GM19324 (cell line): ENCODE results near the gene RGL2.

ENCODE experiments used
- ATAC-seq: cut with Tn5 transposase; IDR thresholded peaks from one replicate; pipeline ENCODE4 v1.9.1; 2021; ENCODE audit warnings: mild to moderate bottlenecking, moderate library complexity; ENCODE audit not compliant: unreplicated experiment, low FRiP score

RGL2 gene

GRCh38 chr6:33316603-33317418 is 18.1 kb upstream of the RGL2 start:
- ATAC-seq, result no peak

DNA sequence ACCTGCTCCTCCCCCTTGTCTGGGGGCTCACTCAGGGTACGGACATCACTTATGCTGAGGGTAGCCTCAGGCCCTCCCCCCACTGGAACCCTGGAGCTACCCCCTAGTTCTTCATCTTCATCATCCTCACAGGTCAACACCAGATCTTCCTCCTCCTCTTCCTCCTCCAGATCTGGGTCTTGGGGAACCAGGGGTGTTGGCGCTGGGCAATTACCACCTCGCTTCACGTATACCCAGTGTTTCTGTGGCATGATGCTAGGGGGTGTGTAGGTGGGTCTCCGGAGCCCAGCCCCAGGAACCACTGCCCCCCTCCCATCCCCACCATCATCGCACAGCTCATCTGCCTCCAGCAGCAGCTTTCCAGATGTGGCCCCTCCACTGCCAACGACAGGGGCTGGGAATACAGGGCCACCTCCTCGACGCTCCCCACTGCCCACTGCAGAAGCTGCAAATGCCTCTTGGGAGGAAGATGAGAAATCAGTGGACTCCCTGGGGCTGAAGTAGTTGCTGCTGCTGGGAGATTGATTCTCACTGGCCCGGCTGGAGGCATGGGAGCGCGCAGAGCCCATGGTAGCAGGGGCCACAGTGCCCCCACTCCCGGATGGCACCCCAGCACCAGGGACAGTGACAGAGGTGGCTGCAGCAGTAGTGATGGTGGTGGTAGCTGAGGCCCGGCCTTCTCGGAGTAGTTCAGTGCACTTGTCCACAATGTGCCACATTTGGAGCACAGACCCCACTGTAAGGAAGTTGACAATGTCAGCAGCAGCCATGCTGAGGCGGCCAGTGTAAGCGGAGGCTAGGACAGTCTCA is 17.3 kb upstream of the RGL2 start:
- no peak for ATAC-seq

DNA sequence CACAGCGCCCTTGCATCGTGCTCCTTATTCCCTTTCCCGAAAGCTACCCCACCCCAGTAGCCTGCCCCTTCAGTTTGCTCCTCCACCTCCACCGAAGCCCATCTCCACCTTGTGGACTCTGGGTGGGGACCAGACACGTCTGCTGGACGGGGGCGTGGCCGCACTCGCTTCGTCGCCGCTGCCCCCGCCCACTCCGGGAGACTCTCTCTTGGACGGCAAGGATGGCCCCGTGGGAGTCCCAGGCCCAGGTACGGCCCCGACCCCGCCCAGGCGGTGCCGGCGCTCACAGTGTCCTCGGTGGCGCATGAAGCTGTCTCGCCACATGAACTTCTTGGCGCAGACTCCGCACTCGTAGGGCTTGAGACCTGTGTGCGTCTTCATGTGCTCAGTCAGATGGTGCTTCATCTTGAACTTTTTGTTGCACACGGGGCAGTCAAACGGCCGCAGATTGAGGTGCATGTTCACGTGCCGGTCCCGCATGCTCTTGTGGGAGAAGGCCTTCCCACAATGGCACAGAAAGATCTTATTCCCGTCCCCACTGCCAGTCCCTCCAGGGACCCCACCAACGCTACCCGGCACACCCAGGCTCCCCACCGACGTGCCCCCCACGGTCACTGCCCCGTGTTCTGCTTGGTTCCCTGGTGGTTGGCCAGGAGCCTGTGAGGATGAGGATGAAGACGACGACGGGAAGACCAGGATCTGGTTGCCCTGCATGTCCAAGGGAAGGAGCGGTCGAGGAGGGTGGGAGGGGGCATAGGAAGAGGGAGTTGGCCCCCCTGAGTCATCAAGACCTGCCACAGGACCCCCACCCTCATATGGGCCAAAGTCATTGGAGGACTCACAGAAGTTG is 16.4 kb upstream of the RGL2 start:
- no peak for ATAC-seq

- ATAC-seq, result no peak
Observed at GRCh38 chr6:33314515-33314942, 15.8 kb upstream of the RGL2 start.

DNA sequence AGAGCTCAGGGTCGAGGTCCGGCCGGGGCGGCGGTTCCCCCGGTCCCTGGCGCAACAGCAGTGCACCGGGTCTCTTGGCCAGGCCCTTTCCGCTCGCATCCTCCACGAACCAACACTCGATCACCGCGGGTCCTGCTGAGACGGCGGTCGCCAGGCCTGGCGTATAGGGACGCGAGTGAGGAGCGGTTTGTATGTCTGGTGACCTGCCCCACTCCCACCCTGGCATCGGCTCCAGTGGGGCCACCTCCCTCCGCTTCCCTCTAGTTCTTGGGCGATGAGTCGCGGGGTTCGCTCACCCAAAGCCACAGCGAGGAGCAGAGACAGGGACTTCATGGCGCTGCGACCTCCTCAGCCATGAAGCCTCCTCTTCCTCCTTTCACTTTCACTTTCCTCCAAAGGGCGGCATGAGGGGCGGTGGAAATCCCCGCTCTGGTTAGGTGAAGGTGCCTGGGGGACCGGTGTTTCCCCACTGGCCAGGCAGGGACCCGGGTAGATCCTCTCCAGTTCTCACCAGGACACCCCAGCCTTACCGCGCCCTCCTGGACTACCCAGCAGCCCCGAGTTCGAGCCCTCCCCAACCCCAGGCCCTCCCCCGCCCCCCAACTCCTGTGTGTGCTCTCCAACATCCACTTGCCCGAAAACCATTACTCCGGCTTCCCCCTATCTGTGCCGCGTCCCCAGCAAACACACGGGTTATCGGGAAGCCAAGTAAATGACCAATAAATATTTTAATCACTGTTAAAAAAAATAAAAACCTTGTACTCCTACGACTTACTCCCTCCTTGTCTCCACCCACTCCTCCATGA is 15.2 kb upstream of the RGL2 start, which contains the start of gene TAPBP:
Gene TAPBP (minus strand): TSS at position 370 of the 806 bp plus-strand sequence. CDS start 37 bp downstream, at position 333.
- ATAC-seq, result no peak

- no peak for ATAC-seq
Observed at GRCh38 chr6:33313105-33313708, 14.5 kb upstream of the RGL2 start.

GRCh38 chr6:33312361-33313104 is 13.8 kb upstream of the RGL2 start:
- ATAC-seq, result no peak

DNA sequence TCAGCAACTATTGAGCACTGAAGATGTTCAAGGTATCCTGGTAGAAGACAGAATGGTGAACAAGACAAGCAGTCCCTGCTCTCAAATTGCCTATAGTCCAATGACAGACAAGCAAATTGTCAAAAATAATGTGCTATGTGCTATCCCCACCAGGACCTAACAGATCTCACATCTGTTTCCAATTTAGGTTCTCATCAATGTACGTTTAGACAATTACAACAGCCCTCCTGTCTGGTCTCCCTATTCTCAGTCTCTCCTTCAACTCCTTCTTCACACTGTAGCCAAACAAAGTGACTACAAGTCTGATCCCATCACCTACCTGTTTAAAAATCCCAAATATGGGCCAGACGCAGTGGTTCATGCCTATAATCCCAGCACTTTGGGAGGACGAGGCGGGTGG is 7.6 kb upstream of the RGL2 start:
- no peak for ATAC-seq

- no peak for ATAC-seq
Observed at GRCh38 chr6:33305052-33305451, 6.3 kb upstream of the RGL2 start.

DNA sequence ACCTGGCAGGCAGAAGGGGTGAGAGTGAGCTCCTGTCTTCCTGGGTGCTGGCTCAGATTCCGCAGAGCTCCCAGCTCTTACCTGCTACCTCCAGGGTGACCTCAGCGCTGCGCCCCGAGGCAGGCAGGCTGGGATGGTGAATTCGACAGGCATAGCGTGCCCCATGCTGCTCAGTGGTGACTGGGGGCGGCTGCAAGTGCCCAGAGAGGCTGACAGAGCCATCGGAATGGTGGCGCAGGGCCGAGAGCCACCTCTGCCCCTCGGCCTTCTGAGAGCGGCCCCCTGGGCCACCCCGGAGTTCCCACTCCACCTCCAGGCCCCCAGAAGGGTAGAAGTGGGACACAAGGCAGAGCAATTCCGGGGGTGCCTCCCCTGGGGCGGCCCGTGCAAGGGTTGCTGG is 5.5 kb upstream of the RGL2 start:
- no peak for ATAC-seq

DNA sequence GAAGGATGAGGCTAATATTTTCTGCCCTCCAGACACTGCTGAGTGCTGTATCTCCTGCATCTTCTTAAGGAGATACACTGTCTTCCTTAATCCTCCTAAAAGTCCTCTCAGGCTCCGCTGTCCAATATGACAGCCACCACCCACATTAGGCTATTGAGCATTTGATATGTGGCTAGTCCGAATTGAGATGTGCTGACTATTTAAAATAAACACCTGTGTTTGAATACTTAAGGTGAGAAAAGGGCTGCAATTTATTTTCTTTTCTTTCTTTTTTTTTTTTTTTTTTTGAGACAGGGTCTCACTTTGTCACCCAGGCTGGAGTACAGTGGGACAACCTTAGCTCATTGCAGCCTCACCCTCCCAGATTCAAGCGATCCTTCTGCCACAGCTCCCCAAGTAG is 3.1 kb upstream of the RGL2 start:
- ATAC-seq, result no peak

DNA sequence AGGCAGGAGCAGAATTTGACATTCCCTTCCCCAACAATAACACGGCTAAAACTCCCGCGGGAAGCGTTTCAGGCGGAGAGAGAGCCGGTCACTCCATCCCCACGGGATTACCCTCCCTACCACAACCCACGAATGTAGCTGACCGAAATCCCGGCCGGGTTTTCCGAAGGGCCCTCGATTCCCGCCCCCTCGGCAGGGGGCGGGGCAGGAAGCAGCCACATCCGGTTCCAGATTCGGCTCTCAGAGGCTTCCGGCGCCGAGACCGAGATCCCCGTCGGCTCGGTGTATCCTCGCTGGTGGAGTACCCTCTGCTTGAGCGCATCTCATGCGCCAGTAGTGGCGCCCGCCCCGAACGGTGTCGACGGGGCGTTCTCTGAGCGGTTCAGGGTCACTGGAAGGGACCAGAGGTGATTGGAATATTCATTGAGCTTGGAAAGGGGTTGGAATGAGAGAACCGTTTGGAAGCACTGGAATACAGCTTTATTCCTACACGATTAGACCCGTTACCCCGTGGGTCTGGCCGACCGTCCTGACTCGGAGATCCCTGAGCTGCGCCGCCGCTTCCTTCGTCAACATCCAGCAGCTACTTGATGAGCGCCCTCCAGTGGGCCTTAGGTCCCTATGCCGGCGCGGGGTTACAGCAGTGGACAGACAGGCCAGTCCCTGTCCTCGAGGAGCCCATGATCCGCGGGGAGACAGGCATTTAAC is 649 bp upstream of the RGL2 start:
- ATAC-seq, result peak; percentile 72

- no peak for ATAC-seq
Observed at GRCh38 chr6:33297956-33298772, 578 bp downstream of the RGL2 start.

- ATAC-seq, result no peak
Observed at GRCh38 chr6:33297406-33297955, 1.3 kb downstream of the RGL2 start.

DNA sequence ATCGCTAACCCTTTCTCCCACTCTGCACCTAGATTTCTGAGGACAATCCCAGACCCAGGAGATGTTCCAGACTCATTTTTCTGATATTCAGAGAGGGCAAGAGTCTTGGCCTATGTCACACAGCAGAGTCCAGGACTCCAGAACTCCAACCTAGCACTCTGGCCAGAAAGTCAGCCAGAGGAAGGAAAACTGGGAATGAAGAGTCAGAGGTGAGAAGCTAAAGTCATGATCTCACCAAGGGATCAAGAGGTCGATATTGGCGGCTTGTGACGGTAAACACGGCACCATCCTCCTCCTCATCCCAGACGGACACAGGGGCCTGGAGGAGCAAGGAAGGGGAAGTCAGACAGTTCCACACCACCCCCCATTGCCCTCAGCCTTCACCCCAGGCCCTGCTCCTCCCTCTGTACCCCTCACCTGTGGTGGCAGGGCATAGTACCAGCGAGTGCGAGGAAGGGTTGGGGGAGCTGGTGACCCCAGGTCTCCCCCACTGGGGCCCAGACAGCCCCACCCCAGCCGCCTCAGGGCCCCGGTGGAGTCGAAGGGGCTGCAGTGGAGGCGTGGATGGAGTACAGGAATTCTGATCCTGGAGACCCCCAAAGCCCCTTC is 1.8 kb downstream of the RGL2 start:
- ATAC-seq, result no peak

DNA sequence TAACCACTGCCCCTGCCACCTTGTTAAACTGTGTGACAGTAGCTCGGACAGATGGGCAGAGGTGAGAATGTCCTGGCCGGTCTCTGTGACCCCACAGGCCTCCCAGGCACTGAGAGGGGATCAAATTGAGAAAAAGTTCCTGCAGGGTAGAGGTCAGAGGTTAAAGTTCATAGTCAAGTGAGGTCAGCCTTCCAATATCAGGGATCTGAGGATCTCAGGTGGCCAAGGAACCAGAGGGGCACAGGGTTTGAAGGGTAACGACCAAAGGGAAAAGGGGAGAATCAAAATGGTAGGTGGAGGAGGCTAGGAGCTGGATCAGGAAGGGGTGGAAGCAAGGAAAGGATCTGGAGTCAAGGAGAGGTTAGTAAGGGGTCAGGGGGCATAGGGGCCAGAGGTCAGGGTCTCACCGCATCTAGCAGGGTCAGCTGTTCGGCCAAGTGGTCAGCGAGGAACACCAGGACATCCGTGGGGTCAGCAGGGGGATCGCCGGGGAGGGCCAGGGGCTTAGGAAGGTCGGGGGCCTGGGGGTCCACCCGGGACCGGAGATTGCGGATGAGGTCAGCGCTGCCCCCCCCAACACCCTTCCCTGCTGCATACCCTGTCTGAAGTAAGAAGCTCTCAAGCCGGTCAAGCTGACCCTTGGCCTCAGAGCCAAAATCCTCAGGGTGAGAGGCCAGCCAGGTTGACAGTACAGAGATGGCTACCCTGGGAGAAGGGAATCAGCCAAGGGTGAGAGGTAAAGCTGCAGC is 2.9 kb downstream of the RGL2 start:
- ATAC-seq, result no peak
